Left ventricle myocardium inferior (tissue), 1 donor: ENCODE measurements around the gene ANKRD12. TPM values are rescaled to one million over a fixed set of nuclear protein-coding genes. Genes with fewer than 3 reads are reported as not detected.

Experiments
- DNase-seq: peaks from one replicate; pipeline ENCODE4 v3.0.0-alpha.2; 2020
- H3K27ac ChIP-seq: fragments of 200-600 bp; replicated peaks from 2 replicates; pipeline ENCODE4 v1.8.0; 2021
- H3K27me3 ChIP-seq: fragments of 200-600 bp; 2 replicates; pipeline ENCODE4 v1.8.0; 2021; ENCODE audit warnings: low read depth
- H3K36me3 ChIP-seq: fragments of 200-600 bp; 2 replicates; pipeline ENCODE4 v1.8.0; 2021
- H3K4me1 ChIP-seq: fragments of 200-600 bp; 2 replicates; pipeline ENCODE4 v1.8.0; 2021
- H3K4me3 ChIP-seq: fragments of 200-600 bp; 2 replicates; pipeline ENCODE4 v1.8.0; 2021; ENCODE audit warnings: mild to moderate bottlenecking, moderate library complexity
- H3K9me3 ChIP-seq: fragments of 200-600 bp; replicated peaks from 2 replicates; pipeline ENCODE4 v1.8.0; 2021
- intact Hi-C: fragments of 100-400 bp; cut with micrococcal nuclease; formaldehyde crosslinking; loops from one replicate; pipeline ENCODE4 v1.11.0; 2022
- total RNA-seq: library from RNA; stranded (reverse); fragmentation: NEBNext Ultra II Directional; extraction: Animal tissue kit (Norgen Biotek cat#: 25700); gene quantifications from one replicate; pipeline ENCODE4 v1.2.1, GENCODE V29; 2021
- TF ChIP-seq, protein P1 (sequence below): fragments of 200-600 bp; IDR thresholded peaks from 2 replicates; pipeline ENCODE4 v1.8.0; 2021; ENCODE audit warnings: antibody characterized with exemption, mild to moderate bottlenecking, borderline replicate concordance
- donor health status: DM: no; HTN: yes; CAD: no; lungs with severe emphysema.

ANKRD12 gene
- total RNA-seq, 1 donor from 2014 or later, result 49.3 TPM

DNA sequence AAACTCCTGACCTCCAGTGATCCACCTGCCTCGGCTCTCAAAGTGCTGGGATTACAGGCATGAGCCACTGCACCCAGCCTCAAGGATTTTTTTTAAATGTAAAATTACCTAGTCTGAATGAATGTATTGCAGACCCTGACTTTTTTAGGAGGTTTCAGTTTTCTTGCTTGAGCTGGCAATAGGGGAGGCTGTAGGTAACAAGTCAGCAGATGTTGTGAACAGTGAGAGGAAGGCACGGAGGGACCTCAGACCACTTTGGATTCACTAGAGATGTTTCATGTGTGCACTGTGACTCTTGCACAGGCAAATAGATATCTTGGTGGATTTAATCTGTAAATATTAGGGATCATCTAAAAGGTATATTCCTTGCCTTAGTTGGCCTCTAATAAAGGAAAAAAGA, 27.7 kb upstream of the ANKRD12 start:
- TF ChIP-seq, protein P1, sequence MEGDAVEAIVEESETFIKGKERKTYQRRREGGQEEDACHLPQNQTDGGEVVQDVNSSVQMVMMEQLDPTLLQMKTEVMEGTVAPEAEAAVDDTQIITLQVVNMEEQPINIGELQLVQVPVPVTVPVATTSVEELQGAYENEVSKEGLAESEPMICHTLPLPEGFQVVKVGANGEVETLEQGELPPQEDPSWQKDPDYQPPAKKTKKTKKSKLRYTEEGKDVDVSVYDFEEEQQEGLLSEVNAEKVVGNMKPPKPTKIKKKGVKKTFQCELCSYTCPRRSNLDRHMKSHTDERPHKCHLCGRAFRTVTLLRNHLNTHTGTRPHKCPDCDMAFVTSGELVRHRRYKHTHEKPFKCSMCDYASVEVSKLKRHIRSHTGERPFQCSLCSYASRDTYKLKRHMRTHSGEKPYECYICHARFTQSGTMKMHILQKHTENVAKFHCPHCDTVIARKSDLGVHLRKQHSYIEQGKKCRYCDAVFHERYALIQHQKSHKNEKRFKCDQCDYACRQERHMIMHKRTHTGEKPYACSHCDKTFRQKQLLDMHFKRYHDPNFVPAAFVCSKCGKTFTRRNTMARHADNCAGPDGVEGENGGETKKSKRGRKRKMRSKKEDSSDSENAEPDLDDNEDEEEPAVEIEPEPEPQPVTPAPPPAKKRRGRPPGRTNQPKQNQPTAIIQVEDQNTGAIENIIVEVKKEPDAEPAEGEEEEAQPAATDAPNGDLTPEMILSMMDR, result no peak
- intact Hi-C loops, result no loop called here
- H3K27me3 ChIP-seq, result no peaks in the 10 kb centered on the region
- H3K4me1 ChIP-seq, result peaks cover 98% of the 10 kb centered on the region
- DNase-seq, result no peak
- H3K9me3 ChIP-seq, result no peaks in the 10 kb centered on the region
- H3K36me3 ChIP-seq, result no peaks in the 10 kb centered on the region
- H3K27ac ChIP-seq, result peak overlapping the region; percentile 9
- no peak overlapping the region for H3K4me3 ChIP-seq

DNA sequence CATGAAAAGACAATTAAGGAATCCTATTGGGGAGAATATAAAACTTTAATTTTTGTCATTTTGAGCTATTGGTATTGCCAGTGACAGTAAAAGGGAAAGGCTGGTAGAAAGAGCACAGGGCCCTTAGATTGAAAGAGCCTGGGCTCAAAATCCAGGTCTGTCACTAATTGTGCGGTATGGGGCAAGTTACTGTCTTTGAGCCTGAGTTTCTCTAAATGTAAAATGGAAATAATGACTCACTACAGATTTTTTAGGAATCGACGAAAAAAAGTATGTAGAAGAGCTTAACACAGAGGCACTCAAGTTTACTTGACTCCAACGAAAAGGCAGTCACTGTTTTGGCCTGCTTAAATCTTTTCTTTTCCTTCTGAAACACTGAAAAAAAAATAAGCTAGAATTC, 27.1 kb upstream of the ANKRD12 start:
- Histone ChIP-seq H3K9me3 (no peaks in the 10 kb centered on the region), H3K4me3 (peak overlapping the region; percentile 3)
- intact Hi-C loops, result no loop called here

DNA sequence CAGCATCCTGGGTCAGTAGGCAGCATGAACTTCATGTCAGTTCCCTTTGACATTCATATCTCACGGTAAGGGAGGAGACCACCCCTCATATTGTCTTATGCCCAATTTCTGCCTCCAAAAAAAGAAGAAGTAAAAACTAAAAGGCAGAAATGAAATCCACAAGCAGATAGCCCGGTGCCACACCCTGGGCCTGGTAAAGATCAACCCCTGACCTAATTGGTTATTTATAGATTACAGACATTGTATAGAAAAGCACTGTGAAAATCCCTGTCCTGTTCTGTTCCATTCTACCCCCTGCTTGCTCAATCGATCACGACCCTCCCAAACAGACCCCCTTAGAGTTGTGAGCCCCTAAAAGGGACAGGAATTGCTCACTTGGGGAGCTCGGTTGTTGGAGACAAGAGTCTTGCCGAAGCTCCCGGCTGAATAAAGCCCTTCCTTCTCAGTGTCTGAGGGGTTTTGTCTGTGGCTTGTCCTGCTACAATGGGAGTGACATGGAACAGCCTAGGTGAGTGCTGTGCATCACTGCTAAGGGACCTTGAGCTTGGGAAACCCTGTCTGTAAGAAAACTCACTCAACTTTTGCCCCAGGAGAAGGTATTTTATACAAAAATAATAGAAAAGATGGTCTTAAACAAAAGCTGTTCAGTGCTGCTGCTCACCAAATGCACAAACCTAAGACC, 23.0 kb upstream of the ANKRD12 start:
- intact Hi-C loops, result no loop called here
- Histone ChIP-seq H3K36me3 (no peaks in the 10 kb centered on the region), H3K4me3 (peak overlapping the region; percentile 22), H3K27me3 (no peaks in the 10 kb centered on the region), H3K4me1 (peaks cover 98% of the 10 kb centered on the region), H3K27ac (peak overlapping the region; percentile 65), H3K9me3 (no peaks in the 10 kb centered on the region)
- DNase-seq, result no peak
- TF ChIP-seq, protein P1, result no peak

More for the DNA sequence above, 27.1 kb upstream of the ANKRD12 start:
- Histone ChIP-seq H3K4me1 (peaks cover 98% of the 10 kb centered on the region), H3K36me3 (no peaks in the 10 kb centered on the region), H3K27me3 (no peaks in the 10 kb centered on the region), H3K27ac (peak overlapping the region; percentile 9)
- no peak for DNase-seq
- TF ChIP-seq, protein P1, result no peak

DNA sequence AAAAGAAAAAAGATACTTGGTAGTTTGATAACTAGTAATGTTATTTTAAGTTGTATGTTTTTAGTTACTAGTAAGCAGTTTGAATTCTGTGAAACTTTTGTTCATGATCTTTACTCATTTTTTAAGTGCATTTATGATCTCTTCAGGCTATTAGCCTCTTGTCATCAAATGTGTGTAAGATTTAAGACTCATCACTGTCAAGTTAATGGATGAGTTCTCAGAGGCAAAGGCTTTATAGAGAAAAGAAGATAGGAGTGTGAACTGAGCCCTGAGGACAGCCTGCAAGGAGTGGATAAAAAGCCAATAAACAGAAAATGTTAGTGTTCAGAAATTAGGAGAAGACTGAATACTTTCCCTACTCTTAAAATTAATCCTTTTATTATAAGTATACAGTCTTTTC, 20.6 kb upstream of the ANKRD12 start:
- Histone ChIP-seq H3K27ac (peak overlapping the region; percentile 82), H3K27me3 (no peaks in the 10 kb centered on the region), H3K36me3 (peaks cover 11% of the 10 kb centered on the region), H3K4me1 (peaks cover 98% of the 10 kb centered on the region), H3K4me3 (no peak overlapping the region), H3K9me3 (no peaks in the 10 kb centered on the region)
- intact Hi-C loops, result no loop called here
- DNase-seq, result no peak
- TF ChIP-seq, protein P1, result no peak

DNA sequence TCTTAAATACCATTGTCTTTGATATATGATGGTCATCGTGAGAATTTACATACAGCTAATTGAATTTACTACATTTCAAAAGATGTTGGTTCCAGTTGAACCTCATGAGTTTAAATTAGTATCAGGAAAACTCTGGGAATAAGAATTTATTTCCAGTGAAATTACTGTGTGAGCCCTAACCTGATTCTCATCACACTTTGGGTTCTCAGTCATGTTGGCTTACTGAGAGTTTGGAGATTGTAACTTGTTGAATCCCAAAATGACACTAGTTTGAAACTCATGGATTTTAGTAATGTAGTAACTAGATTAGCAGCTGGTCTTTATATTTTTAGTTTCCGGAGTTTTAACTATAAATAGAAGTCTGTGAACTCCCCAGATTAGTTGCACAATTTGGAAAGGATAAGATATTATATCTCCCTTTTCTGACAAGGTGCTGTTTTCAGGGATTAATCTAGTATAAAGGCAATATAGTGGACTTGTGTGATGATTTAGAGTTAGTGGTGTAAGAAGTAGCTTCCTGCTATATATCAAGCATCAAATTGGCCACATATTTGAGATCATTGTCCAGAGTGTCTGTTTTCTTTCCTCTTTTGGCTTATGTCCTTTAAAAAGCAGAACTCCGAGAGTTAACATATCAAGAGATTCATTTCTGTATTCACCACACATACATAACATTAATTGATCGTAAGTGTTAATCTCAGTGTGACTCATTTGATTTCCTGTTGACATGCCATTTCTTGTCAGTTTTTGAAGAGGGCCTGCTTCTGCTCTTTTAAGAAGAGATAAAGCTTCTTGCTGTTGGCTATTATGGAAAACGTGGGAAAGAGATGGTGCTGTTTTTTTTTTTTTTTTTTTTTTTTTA, 18.4 kb upstream of the ANKRD12 start:
- no peak for DNase-seq
- intact Hi-C loops, result no loop called here
- peaks cover 33% of the 10 kb centered on the region for H3K36me3 ChIP-seq
- no peaks in the 10 kb centered on the region for H3K9me3 ChIP-seq
- peak overlapping the region; percentile 82 for H3K27ac ChIP-seq
- H3K4me1 ChIP-seq, result peaks cover 99% of the 10 kb centered on the region
- H3K27me3 ChIP-seq, result no peaks in the 10 kb centered on the region
- peak overlapping the region; percentile 32 for H3K4me3 ChIP-seq
- TF ChIP-seq, protein P1, result no peak
